ENCODE data around the gene PTGES2. TPM values are rescaled to one million over a fixed set of nuclear protein-coding genes. Genes with fewer than 3 reads are reported as not detected.

Gene PTGES2
- total RNA-seq, 1 donor from 2014 or later: 33.8 TPM

- intact Hi-C loops (cut with DNase I): no loop called here
- DNase-seq (ENCODE audit: low spot score): no peak
- no peak for ATAC-seq
Observed at GRCh38 chr9:128097543-128098296, 29.8 kb downstream of the PTGES2 start.

- ATAC-seq: no peak
- DNase-seq (ENCODE audit: low spot score): no peak
- intact Hi-C loops (cut with DNase I): no loop called here
Observed at GRCh38 chr9:128096616-128097536, 30.7 kb downstream of the PTGES2 start.

GRCh38 chr9:128094950-128095544 lies 32.5 kb downstream of the PTGES2 start:
- no peak for DNase-seq (ENCODE audit: low spot score)
- intact Hi-C loops (cut with DNase I): no loop called here
- no peak for ATAC-seq

GRCh38 chr9:128094166-128094949 lies 33.2 kb downstream of the PTGES2 start:
- DNase-seq (ENCODE audit: low spot score) (peak; percentile 92), ATAC-seq (peak; percentile 90)
- intact Hi-C loops (cut with DNase I): no loop called here

GRCh38 chr9:128093011-128093410 lies 34.5 kb downstream of the PTGES2 start:
- intact Hi-C loops (cut with DNase I): no loop called here
- ATAC-seq (no peak), DNase-seq (ENCODE audit: low spot score) (no peak)

GRCh38 chr9:128092199-128092977 lies 35.1 kb downstream of the PTGES2 start:
- DNase-seq (ENCODE audit: low spot score): no peak

GRCh38 chr9:128091571-128091970 lies 36.0 kb downstream of the PTGES2 start:
- no peak for ATAC-seq

More at GRCh38 chr9:128092199-128092977, 35.1 kb downstream of the PTGES2 start:
- no peak for ATAC-seq
- intact Hi-C loops (cut with DNase I): no loop called here

GRCh38 chr9:128091144-128091543 lies 36.4 kb downstream of the PTGES2 start:
- ATAC-seq (peak; percentile 71), DNase-seq (ENCODE audit: low spot score) (peak; percentile 84)
- intact Hi-C loops (cut with DNase I): no loop called here

More at GRCh38 chr9:128091571-128091970, 36.0 kb downstream of the PTGES2 start:
- no peak for DNase-seq (ENCODE audit: low spot score)
- intact Hi-C loops (cut with DNase I): no loop called here

GRCh38 chr9:128089299-128089698 lies 38.2 kb downstream of the PTGES2 start:
- DNase-seq (ENCODE audit: low spot score) (no peak), ATAC-seq (no peak)
- intact Hi-C loops (cut with DNase I): no loop called here

- intact Hi-C loops (cut with DNase I): no loop called here
- no peak for ATAC-seq
Observed at GRCh38 chr9:128088253-128088945, 39.1 kb downstream of the PTGES2 start.

GRCh38 chr9:128087262-128087661 lies 40.3 kb downstream of the PTGES2 start:
- ATAC-seq (no peak), DNase-seq (ENCODE audit: low spot score) (no peak)
- intact Hi-C loops (cut with DNase I): no loop called here

More at GRCh38 chr9:128088253-128088945, 39.1 kb downstream of the PTGES2 start:
- DNase-seq (ENCODE audit: low spot score): no peak

- no peak for DNase-seq (ENCODE audit: low spot score)
- intact Hi-C loops (cut with DNase I): no loop called here
- ATAC-seq: no peak
Observed at GRCh38 chr9:128085943-128086342, 41.6 kb downstream of the PTGES2 start.

- ATAC-seq: no peak
- DNase-seq (ENCODE audit: low spot score): no peak
- intact Hi-C loops (cut with DNase I): no loop called here
Observed at GRCh38 chr9:128084746-128085145, 42.8 kb downstream of the PTGES2 start.

GRCh38 chr9:128082151-128082550 lies 45.4 kb downstream of the PTGES2 start:
- intact Hi-C loops (cut with DNase I): no loop called here
- no peak for DNase-seq (ENCODE audit: low spot score)
- no peak for ATAC-seq

GRCh38 chr9:128081056-128081455 lies 46.5 kb downstream of the PTGES2 start:
- DNase-seq (ENCODE audit: low spot score) (no peak), ATAC-seq (peak; percentile 95)
- intact Hi-C loops (cut with DNase I): no loop called here

GRCh38 chr9:128080206-128080605 lies 47.3 kb downstream of the PTGES2 start:
- intact Hi-C loops (cut with DNase I): no loop called here
- ATAC-seq (no peak), DNase-seq (ENCODE audit: low spot score) (no peak)

All from sciatic nerve (tissue), 2 donors.